UCSD-AML1 (cell line): Measurements from ENCODE around the gene ATAD5.
"Not testable (repeated sequence)": the region's sequence is repeated elsewhere in the genome, so short reads cannot be mapped to it uniquely, and the experiment has no call there.

Experiments used
- DNase-seq: peaks from one replicate; lab custom pipeline; 2025; ENCODE audit not compliant: unreplicated experiment; lab: John Stamatoyannopoulos, UW

Gene ATAD5

GRCh38 chr17:30831663-30832437 lies at the start of gene ATAD5:
ATAD5 (plus strand) TSS chr17:30831966; CDS start chr17:30832348, 382 bp downstream.
- DNase-seq: peak; percentile 90

- DNase-seq: no peak
Observed at GRCh38 chr17:30782206-30782605, 49.6 kb upstream of the ATAD5 start.

- DNase-seq: no peak
Observed at GRCh38 chr17:30788918-30789317, 42.8 kb upstream of the ATAD5 start.

- no peak for DNase-seq
Observed at GRCh38 chr17:30790279-30790678, 41.5 kb upstream of the ATAD5 start.

GRCh38 chr17:30793282-30793977 lies 38.3 kb upstream of the ATAD5 start:
- DNase-seq: no peak

GRCh38 chr17:30794372-30794771 lies 37.4 kb upstream of the ATAD5 start:
- DNase-seq: no peak

GRCh38 chr17:30796016-30796415 lies 35.8 kb upstream of the ATAD5 start:
- DNase-seq: no peak

- DNase-seq: no peak
Observed at GRCh38 chr17:30801671-30802070, 30.1 kb upstream of the ATAD5 start.

- DNase-seq: no peak
Observed at GRCh38 chr17:30805944-30806456, 25.8 kb upstream of the ATAD5 start.

GRCh38 chr17:30807896-30808295 lies 23.9 kb upstream of the ATAD5 start:
- no peak for DNase-seq

GRCh38 chr17:30808785-30809286 lies 22.9 kb upstream of the ATAD5 start:
- peak; percentile 20 for DNase-seq

- no peak for DNase-seq
Observed at GRCh38 chr17:30809867-30810266, 21.9 kb upstream of the ATAD5 start.

GRCh38 chr17:30812218-30813177 lies 19.3 kb upstream of the ATAD5 start:
- DNase-seq: no peak

- DNase-seq: not testable (repeated sequence)
Observed at GRCh38 chr17:30814236-30814635, 17.5 kb upstream of the ATAD5 start.

- DNase-seq: not testable (repeated sequence)
Observed at GRCh38 chr17:30814860-30815259, 16.9 kb upstream of the ATAD5 start.

- DNase-seq: no peak
Observed at GRCh38 chr17:30816165-30816564, 15.6 kb upstream of the ATAD5 start.

- no peak for DNase-seq
Observed at GRCh38 chr17:30819971-30820705, 11.6 kb upstream of the ATAD5 start.

- DNase-seq: no peak
Observed at GRCh38 chr17:30821871-30822723, 9.7 kb upstream of the ATAD5 start.

GRCh38 chr17:30822919-30823318 lies 8.8 kb upstream of the ATAD5 start:
- not testable (repeated sequence) for DNase-seq
